Measurements from ENCODE around the gene HSPA4L.

The HSPA4L gene

DNA sequence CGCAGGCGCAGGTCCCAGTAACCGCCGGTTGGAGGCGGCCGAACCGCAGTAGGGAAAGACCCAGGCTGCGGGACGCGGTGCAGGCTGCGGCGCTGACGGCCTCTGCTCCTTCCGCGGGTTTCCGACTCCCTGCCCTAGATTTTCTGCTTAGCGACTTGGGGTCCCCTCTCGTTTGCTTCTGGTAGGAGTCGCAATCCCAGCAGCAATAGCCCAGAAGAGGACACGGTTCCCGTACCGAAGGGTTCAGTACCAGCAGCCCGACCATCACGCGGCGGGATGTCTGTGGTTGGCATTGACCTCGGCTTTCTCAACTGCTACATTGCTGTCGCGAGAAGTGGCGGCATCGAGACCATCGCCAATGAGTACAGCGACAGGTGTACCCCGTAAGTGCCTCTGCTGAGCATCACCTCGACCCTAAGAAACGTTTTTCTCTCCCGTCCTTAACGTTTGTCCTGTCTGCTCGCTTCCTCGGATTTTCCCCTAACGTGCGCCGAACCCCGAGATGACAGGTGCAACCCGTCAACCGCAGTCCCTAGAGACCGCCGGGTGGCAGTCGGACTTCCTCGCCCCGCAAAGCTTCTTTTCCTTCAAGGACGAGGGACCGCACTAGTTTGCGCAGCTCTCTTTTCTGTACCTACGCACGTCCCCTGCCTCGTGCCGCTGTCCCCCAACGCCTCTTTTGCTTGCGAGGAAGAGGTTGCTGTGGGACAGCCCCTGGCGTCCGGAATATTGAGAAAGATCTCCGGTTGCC lies at the start of gene HSPA4L:
TSS of gene HSPA4L (plus strand) at position 48 of the 751 bp plus-strand sequence. CDS start at position 277, 229 bp downstream.
- DNase-seq, result peak; percentile 48

- DNase-seq, result peak; percentile 59
Observed at GRCh38 chr4:127732623-127733328, 49.3 kb upstream of the HSPA4L start.

- no peak for DNase-seq
Observed at GRCh38 chr4:127734976-127735375, 47.1 kb upstream of the HSPA4L start.

DNA sequence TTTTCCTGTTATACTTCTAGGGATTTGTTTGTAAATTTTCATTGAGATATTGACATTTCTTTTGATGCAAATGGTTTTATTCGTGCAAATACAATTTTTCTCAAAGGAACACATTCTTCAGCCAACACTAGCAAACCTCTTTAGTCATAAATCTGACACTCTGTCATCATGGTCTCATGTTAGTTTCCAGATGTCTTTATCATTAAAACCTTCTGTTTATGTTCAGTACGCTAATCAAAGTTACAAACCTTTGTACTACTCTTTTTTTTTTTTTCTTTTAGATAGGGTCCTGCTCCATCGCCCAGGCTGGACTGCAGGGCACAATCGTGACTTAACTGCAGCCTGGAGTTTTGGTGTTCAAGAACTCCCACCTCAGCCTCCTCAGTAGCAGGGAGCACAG lies 44.8 kb upstream of the HSPA4L start:
- no peak for DNase-seq

DNA sequence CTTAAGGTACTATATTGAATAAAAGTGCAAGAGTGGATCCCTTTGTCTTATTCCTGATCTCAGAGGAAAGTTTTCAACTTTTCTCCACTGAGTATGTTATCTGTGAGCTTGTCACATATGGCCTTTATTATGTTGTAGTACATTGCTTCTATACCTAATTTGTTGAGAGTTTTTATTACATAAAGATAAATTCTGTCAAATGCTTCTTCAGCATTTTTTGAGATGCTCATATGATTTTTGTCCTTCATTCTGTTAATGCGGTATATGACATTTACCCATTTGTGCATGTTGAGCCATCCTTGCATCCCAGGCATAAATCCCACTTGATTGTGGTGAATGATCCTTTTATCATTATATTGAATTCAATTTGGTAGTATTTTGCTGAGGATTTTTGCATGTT lies 40.9 kb upstream of the HSPA4L start:
- no peak for DNase-seq

GRCh38 chr4:127747883-127748282 lies 34.2 kb upstream of the HSPA4L start:
- no peak for DNase-seq

DNA sequence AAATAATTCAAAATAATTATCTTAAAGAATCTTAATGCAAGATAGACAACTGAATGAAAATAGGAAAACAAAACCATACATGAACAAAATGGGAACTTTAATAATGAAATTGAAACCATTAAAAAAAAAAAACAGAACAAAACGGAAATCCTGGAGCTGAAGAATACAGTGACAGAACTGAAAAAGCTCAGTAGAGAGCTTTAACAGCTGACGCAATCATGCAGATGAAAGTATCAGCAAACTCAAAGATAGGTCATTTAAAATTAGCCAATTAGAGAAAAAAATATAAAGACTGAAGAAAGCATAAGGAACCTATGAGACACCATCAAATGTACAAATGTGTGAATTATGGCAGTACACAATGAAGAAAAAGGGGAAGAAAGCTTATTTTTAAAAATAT lies 33.2 kb upstream of the HSPA4L start:
- DNase-seq, result peak; percentile 3

GRCh38 chr4:127756906-127757305 lies 25.2 kb upstream of the HSPA4L start:
- no peak for DNase-seq

DNA sequence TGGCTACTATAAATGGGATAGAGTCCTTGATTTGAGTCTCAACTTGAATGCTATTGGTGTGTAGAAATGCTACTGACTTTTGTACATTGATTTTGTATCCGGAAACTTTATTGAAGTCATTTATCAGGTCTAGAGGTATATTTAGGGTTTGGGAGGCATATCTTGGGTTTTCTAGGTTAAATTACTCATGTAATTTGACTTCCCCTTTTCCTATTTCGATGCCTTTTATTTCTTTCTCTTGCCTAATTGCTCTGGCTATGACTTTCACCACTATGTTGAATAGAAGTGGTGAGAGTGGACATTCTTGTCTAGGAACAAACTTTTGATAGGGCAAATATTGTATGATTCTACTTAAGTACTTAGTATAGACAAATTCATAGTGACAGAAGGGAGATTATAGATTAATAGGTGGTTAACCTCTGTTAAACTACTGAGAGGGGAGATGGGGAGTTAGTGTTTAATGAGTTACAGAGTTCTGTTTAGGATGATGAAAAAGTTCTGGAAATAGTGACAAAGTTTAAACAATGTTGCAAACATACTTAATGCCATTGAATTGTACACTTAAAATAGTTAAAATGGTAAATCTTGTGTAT lies 22.8 kb upstream of the HSPA4L start:
- DNase-seq, result no peak

DNA sequence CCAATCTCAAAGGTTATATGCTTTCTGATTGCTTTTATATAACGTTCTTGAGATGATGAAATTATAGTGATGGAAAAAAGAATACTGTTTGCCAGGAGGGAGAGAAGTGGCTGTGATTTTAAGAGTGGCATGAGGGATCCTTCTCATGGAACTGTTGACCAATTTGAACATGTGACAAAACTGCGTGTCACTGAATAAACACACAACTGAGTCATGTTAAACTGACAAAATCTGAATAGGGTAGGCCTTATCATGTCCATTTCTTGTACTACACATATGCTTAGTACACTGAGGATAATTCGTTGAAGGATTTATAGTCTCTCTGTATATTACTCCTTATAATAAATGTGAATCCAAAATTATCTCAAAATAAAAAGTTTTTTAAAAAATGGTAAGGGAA lies 22.2 kb upstream of the HSPA4L start:
- no peak for DNase-seq

- no peak for DNase-seq
Observed at GRCh38 chr4:127771535-127772275, 10.4 kb upstream of the HSPA4L start.

DNA sequence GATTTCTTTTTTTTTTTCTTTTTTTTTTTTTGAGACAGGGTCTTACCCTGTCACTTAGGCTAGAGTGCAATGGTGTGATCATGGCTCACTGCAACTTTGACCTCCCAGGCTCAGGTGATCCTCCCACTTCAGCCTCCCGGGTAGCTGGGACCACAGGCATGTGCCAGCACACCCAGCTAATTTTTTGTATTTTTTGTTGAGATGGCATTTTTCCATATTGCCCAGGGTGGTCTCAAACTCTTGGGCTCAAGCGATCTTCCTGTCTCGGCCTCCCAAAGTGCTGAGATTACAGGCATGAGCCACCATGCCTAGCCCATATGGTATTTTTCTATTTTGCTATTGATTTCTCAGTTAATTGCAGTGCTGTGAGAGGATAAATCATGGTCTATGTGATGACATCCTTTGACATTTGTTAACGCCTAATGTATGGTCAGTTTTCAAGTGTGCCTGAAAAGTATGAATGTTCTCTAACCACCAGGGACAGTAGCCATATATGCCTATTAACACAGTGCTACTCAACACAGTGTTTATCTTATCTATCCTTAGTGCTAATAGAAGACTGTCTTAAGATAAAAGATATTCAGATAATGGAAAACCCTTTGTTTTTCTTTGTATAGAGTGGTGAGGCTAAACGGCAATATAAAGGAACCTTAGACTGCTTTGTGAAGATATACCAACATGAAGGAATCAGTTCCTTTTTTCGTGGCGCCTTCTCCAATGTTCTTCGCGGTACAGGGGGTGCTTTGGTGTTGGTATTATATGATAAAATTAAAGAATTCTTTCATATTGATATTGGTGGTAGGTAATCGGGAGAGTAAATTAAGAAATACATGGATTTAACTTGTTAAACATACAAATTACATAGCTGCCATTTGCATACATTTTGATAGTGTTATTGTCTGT lies 9.1 kb upstream of the HSPA4L start:
- DNase-seq, result no peak

GRCh38 chr4:127775843-127776242 lies 6.3 kb upstream of the HSPA4L start:
- DNase-seq, result no peak

GRCh38 chr4:127776620-127777019 lies 5.5 kb upstream of the HSPA4L start:
- no peak for DNase-seq

- no peak for DNase-seq
Observed at GRCh38 chr4:127777487-127777886, 4.6 kb upstream of the HSPA4L start.

DNA sequence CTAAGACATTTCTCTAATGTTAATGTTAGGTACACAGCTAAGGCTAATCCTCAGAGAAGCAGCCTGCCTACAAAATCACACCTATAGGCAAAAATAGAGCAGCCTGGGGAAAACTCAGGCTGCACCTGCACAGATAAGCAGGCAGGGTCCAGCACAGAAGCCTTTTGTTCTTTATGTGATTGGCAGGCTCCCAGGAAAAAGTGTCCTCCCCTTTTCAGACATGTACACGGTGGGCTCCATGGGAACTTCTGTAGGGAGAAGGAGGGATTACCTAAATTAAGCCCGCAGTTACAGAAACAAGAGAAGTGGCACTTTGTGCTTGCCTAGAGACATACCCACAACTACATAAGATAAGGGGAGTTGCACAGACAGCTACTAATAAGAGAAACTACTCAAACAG lies 4.0 kb upstream of the HSPA4L start:
- no peak for DNase-seq

DNA sequence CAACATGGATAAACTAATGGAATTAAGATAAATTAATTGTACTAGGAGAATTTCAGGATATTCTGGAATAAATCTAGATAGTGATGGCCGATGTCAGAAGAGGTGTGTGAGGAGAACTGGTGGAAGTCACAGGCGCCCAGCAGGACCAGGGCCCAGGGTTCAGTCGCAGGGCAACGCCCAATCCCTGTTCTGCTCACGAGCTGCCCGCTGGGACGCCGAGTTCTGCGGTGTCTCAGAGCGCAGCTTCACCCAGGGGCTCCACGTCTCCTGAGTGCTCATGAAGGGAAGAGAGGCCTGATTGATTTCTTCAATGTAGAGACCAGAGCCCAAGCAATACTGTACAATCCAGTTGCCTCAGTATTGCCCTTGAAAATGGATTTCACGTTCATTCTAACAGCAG lies 1.5 kb upstream of the HSPA4L start:
- DNase-seq, result no peak

DNA sequence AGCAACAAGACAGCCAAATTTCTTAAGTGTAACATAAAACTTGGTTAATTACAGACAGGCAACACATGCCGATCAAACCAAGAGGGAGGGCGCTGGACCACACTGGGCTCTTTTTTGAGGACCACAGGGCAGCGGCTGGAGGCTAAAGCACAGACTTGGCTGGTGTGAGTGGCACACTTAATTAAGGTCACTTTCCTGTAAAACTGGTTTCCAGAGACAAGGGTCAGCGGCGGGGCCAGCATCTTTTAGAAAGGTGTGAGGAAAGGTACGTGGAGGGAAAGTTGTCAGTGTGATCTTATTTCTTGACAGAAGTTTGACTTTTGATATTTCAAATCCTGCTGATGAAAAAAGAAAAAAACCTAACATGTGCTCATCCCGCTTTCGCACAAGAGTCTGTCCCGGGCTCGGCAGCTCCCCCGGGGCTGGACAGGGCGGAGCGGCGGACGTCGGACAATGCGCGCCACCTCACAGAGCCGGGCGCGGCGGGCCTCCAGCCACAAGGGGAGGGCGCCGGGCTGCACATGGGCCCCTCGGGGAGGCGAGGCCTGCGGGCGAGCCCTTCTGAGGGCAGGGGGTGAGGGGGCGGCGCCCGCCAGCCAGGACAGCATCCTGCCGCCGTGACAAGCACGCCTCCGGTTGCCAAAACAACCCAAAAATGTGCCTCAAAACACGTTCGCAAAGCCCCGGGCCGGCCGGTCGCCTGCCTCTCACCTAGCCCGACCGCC lies 660 bp upstream of the HSPA4L start:
- DNase-seq, result peak; percentile 13

DNA sequence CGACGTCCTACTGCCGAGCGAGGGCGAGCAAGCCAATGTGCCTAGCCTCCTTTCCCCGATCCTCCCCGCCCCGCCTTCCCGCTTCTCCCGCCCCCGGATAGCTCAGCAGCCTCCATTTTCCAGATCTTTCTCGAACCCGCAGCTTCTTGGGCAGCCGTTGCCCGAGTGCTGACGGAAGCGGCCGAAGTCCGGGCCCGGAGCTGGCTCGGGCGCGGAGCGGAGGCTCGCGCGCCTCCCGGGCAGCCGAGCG lies 172 bp upstream of the HSPA4L start:
- DNase-seq, result peak; percentile 79

DNA sequence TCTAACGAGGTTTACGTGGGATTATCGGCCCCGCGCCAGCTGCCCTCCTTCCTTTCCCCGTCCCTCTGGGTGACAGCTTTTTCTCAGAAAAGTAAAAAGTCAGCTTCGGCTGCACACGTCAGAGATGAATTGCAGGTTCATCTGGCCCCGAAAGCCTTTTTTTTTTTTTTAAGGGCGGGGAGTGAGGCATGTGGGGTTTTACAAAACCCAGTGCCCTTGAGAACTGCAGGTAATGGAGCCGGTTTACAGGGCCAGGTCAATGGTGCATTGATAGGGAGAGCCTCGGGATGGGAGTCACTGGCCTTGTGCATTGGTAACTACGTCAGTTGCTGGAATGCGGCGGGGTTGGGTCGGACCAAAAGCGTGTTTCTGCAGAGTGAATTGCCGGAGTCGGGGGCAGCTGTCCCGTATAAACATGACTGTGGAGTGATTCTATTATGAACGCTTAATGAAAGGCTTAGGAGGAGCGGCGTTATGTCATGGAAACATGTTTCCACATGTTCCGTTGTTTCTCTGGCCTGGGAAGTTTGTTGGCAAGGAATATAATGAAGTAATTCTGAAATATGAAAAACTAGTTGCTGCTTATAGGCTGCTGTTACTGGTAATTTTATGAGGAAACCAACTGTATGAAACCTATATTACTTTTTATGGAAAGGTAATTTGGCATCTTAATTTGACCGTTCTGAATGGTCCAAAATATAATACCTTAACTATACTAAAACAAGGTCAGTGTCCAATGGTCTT lies 1.1 kb downstream of the HSPA4L start:
- no peak for DNase-seq

Data from inflammatory macrophage treated with lipopolysaccharide for 4 hours (primary cell).